Measurements from ENCODE around the gene SCARF2. TPM values are rescaled to one million over a fixed set of nuclear protein-coding genes. Genes with fewer than 3 reads are reported as not detected.

The SCARF2 gene
- polyA plus RNA-seq, 1 donor from 2014 or later = 5.0 TPM

- no peak overlapping the region for H3K27ac ChIP-seq (ENCODE audit: low read length)
- H3K9ac ChIP-seq (ENCODE audit: low read length) = no peak overlapping the region
- no peaks in the 10 kb centered on the region for H3K36me3 ChIP-seq (ENCODE audit: insufficient read depth, low read length)
- no peaks in the 10 kb centered on the region for H3K27me3 ChIP-seq (ENCODE audit: insufficient read depth, low read depth, low read length)
- H3K79me2 ChIP-seq (replicated peaks; ENCODE audit: insufficient read depth, low read length) = no peaks in the 10 kb centered on the region
- H3F3A ChIP-seq (ENCODE audit: insufficient read depth, low read length, poor library complexity, severe bottlenecking) = no peaks in the 10 kb centered on the region
- H2AFZ ChIP-seq (ENCODE audit: low read depth, low read length) = no peak overlapping the region
- H4K20me1 ChIP-seq (ENCODE audit: insufficient read depth) = no peaks in the 10 kb centered on the region
- no peaks in the 10 kb centered on the region for H3K9me3 ChIP-seq (ENCODE audit: low read length)
- TF ChIP-seq RAD21 (conservative IDR thresholded peaks at IDR 0.05) (no peak), REST (IDR thresholded peaks at IDR 0.05; ENCODE audit: borderline replicate concordance) (no peak), EZH2 (IDR thresholded peaks at IDR 0.05; ENCODE audit: borderline replicate concordance, insufficient read depth, low read length, poor library complexity, severe bottlenecking) (no peak), POLR2AphosphoS5 (IDR thresholded peaks at IDR 0.05) (no peak), EP300 (conservative IDR thresholded peaks at IDR 0.05; ENCODE audit: poor library complexity, severe bottlenecking) (no peak), SMC3 (conservative IDR thresholded peaks at IDR 0.05; ENCODE audit: poor library complexity) (no peak), CTCF (IDR thresholded peaks at IDR 0.05; ENCODE audit: poor library complexity, severe bottlenecking) (no peak), TAF1 (IDR thresholded peaks at IDR 0.05; ENCODE audit: low read depth) (no peak), MXI1 (conservative IDR thresholded peaks at IDR 0.05; ENCODE audit: poor library complexity, severe bottlenecking) (no peak)
- H3K4me3 ChIP-seq (ENCODE audit: low read length) = no peak overlapping the region
- H3K4me2 ChIP-seq (ENCODE audit: low read length) = no peak overlapping the region
- no peaks in the 10 kb centered on the region for H3K9me2 ChIP-seq (ENCODE audit: insufficient read depth, low read length)
Observed at GRCh38 chr22:20389288-20389687, 48.3 kb downstream of the SCARF2 start.

- Histone ChIP-seq H3K9ac (ENCODE audit: low read length) (no peak overlapping the region), H3K9me2 (ENCODE audit: insufficient read depth, low read length) (no peaks in the 10 kb centered on the region), H3K9me3 (ENCODE audit: low read length) (no peaks in the 10 kb centered on the region), H3K36me3 (ENCODE audit: insufficient read depth, low read length) (no peaks in the 10 kb centered on the region), H2AFZ (ENCODE audit: low read depth, low read length) (no peak overlapping the region), H3K79me2 (replicated peaks; ENCODE audit: insufficient read depth, low read length) (no peaks in the 10 kb centered on the region), H3F3A (ENCODE audit: insufficient read depth, low read length, poor library complexity, severe bottlenecking) (no peaks in the 10 kb centered on the region), H3K27me3 (ENCODE audit: insufficient read depth, low read depth, low read length) (no peaks in the 10 kb centered on the region), H3K4me3 (ENCODE audit: low read length) (no peak overlapping the region), H3K4me2 (ENCODE audit: low read length) (no peak overlapping the region), H3K27ac (ENCODE audit: low read length) (no peak overlapping the region), H4K20me1 (ENCODE audit: insufficient read depth) (no peaks in the 10 kb centered on the region)
- TF ChIP-seq SMC3 (conservative IDR thresholded peaks at IDR 0.05; ENCODE audit: poor library complexity) (no peak), RAD21 (conservative IDR thresholded peaks at IDR 0.05) (no peak), EP300 (conservative IDR thresholded peaks at IDR 0.05; ENCODE audit: poor library complexity, severe bottlenecking) (no peak), POLR2AphosphoS5 (IDR thresholded peaks at IDR 0.05) (no peak), CTCF (IDR thresholded peaks at IDR 0.05; ENCODE audit: poor library complexity, severe bottlenecking) (no peak), TAF1 (IDR thresholded peaks at IDR 0.05; ENCODE audit: low read depth) (no peak), EZH2 (IDR thresholded peaks at IDR 0.05; ENCODE audit: borderline replicate concordance, insufficient read depth, low read length, poor library complexity, severe bottlenecking) (no peak), MXI1 (conservative IDR thresholded peaks at IDR 0.05; ENCODE audit: poor library complexity, severe bottlenecking) (no peak), REST (IDR thresholded peaks at IDR 0.05; ENCODE audit: borderline replicate concordance) (no peak)
Observed at GRCh38 chr22:20388200-20388599, 49.4 kb downstream of the SCARF2 start.

Data from neural cell (in vitro differentiated cells).